ENCODE results near the gene ABTB2. TPM values are rescaled to one million over a fixed set of nuclear protein-coding genes. Genes with fewer than 3 reads are reported as not detected.

ABTB2 gene
- total and polyA plus RNA-seq, 2 experiments from 2014 or later: 8.7 to 9.9 TPM

DNA sequence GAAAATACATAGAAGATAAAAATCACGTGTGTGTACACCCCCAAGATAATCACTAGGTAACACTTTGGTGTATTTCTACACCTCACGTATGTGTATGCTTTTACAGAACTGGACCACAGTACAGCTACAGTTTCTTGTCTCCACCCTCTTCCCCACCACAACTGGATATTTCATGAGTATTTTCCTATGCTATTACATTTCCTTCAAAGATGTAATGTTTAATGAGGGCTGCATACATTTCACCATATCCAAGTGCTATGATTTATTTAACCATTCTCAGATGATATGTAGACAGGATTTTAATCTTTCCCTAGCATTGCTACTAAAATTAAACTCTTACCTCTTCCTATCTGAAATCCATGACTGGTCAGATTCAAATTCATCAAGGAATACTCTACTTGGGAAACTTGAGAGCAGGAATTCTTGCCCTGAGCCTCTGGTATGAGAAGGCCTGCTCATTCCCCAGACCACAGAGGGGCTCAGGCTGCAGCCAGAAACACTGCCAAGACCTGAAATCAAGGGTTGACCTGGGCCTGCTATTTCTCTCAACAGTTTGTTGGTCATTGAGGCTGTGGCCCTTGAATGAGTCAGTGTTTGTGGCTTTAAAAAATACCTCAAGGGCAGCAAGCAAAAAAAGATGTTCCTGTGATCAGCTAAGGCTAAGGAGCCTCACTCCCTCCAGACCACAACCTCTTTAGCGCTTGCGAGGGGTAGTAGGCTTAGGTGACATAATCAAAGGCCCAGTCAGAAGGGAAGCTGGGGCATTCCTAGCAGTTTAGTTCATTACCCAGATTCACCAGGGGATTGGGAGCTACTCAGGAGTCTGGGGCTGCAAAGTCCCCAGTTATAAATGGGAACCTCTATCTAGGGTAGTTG lies 55.5 kb downstream of the ABTB2 start:
- in situ Hi-C loops (cut with MboI): no loop called here
- peaks cover 33% of the 10 kb centered on the region for H3K4me1 ChIP-seq (ENCODE audit: insufficient read depth)
- H3K27me3 ChIP-seq (replicated peaks; ENCODE audit: insufficient read depth): no peaks in the 10 kb centered on the region
- H3K4me3 ChIP-seq: no peak overlapping the region
- H3K4me2 ChIP-seq (ENCODE audit: unreplicated experiment): peak overlapping the region; percentile 62
- DNase-seq: peak; percentile 94
- H3K9me2 ChIP-seq (ENCODE audit: insufficient read depth): no peaks in the 10 kb centered on the region
- no peaks in the 10 kb centered on the region for H3K9me3 ChIP-seq (ENCODE audit: low read depth)
- TF ChIP-seq EZH2 (IDR thresholded peaks at IDR 0.05; ENCODE audit: insufficient read depth, poor library complexity, severe bottlenecking): no peak
- 0 out of 2 replicates have a peak, but pooled peaks have one; percentile 66 for TF ChIP-seq EZH2phosphoT487 (IDR thresholded peaks at IDR 0.05; ENCODE audit: insufficient read depth, low read depth)
- no peak overlapping the region for H2AFZ ChIP-seq
- no peaks in the 10 kb centered on the region for H3K36me3 ChIP-seq (ENCODE audit: low read depth)
- H3F3A ChIP-seq (ENCODE audit: insufficient read depth): peaks cover 32% of the 10 kb centered on the region
- H3K27ac ChIP-seq: peak overlapping the region; percentile 78
- no peaks in the 10 kb centered on the region for H4K20me1 ChIP-seq (ENCODE audit: insufficient read depth)
- H3K9ac ChIP-seq: peak overlapping the region; percentile 24; the same call in 1 of the 2 replicates
- 36 to 44% methylated on average over 4 of the region's 4 CpGs for WGBS, 2 experiments (ENCODE audit: low coverage in 1 of 2, low lambda C conversion rate in 2 of 2, missing lambda C conversion rate in 2 of 2)
- peaks cover 41% of the 10 kb centered on the region for H3K79me2 ChIP-seq (ENCODE audit: insufficient read depth)

DNA sequence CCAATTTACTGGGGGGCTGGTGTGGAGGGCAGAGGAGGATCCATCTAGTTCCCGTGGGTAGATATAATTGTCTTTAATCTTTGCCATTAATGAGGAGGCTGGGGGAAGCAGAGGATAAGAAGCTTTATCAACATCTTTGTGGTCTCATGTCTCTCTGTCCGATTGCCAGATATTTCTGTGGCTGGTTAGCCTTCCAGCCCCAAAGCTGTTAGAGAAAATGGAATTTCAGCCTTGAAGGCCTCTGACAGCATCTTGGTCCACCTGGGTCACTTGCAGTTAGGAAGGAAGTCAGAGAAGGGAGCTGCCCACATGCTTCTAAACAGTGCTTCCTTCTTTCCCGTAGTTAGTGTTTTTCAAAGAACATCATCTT lies 56.9 kb downstream of the ABTB2 start:
- H3K4me2 ChIP-seq (ENCODE audit: unreplicated experiment): no peak overlapping the region
- in situ Hi-C loops (cut with MboI): no loop called here
- no peaks in the 10 kb centered on the region for H3K36me3 ChIP-seq (ENCODE audit: low read depth)
- no peak overlapping the region for H3K4me3 ChIP-seq
- H3K9ac ChIP-seq: no peak overlapping the region
- H3K27me3 ChIP-seq (replicated peaks; ENCODE audit: insufficient read depth): no peaks in the 10 kb centered on the region
- WGBS, 2 experiments (ENCODE audit: low coverage in 1 of 2, low lambda C conversion rate in 2 of 2, missing lambda C conversion rate in 2 of 2): 87 to 90% methylated on average over 3 of the region's 3 CpGs
- no peak for DNase-seq
- H3K9me3 ChIP-seq (ENCODE audit: low read depth): no peaks in the 10 kb centered on the region
- peaks cover 52% of the 10 kb centered on the region for H3K79me2 ChIP-seq (ENCODE audit: insufficient read depth)
- peaks cover 33% of the 10 kb centered on the region for H3K4me1 ChIP-seq (ENCODE audit: insufficient read depth)
- no peak overlapping the region for H2AFZ ChIP-seq
- no peak for TF ChIP-seq EZH2 (IDR thresholded peaks at IDR 0.05; ENCODE audit: insufficient read depth, poor library complexity, severe bottlenecking)
- no peak for TF ChIP-seq EZH2phosphoT487 (IDR thresholded peaks at IDR 0.05; ENCODE audit: insufficient read depth, low read depth)
- H4K20me1 ChIP-seq (ENCODE audit: insufficient read depth): no peaks in the 10 kb centered on the region
- no peaks in the 10 kb centered on the region for H3K9me2 ChIP-seq (ENCODE audit: insufficient read depth)
- peaks cover 32% of the 10 kb centered on the region for H3F3A ChIP-seq (ENCODE audit: insufficient read depth)
- H3K27ac ChIP-seq: no peak overlapping the region

- H3K36me3 ChIP-seq (ENCODE audit: low read depth): no peaks in the 10 kb centered on the region
- 95 to 96% methylated on average over 11 of the region's 11 CpGs for WGBS, 2 experiments (ENCODE audit: low coverage in 1 of 2, low lambda C conversion rate in 2 of 2, missing lambda C conversion rate in 2 of 2)
Measured at GRCh38 chr11:34300026-34300925, 57.5 kb downstream of the ABTB2 start.

DNA sequence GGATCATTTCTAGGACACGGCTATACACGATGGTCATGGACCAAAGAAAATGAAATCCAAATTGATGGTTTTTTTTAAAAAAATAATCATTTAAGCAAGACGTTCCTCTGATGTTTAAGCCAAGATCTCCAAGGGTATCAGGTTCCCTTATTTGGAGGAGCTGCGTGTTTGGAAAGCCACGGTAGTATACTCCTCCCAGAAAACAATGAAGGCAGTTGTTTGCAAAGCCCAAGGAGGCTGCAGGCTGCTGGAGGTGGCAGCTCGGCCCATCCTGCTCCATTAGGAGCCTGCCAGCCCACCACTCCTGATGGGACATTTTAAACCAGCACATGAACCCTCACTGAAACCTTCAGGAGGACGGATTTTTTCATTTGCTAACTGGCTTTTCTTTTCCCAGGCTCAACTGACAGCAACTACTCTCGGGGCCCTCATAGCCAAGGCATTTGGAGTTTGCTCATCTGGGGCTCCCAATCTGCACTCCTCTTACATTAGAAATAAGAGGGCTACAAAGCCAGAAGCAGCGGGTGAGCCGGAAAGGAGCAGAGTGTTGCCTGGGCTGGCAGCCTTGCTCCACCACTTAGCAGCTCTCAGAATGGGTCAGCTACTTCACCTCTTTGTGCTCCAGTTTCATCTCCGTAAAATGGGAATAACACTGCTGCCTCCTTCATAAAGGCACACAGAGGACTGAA lies 58.4 kb downstream of the ABTB2 start:
- no peaks in the 10 kb centered on the region for H3K36me3 ChIP-seq (ENCODE audit: low read depth)
- in situ Hi-C loops (cut with MboI): no loop called here
- no peak overlapping the region for H3K4me3 ChIP-seq
- no peak overlapping the region for H2AFZ ChIP-seq
- 83 to 89% methylated on average over 11 of the region's 11 CpGs for WGBS, 2 experiments (ENCODE audit: low coverage in 1 of 2, low lambda C conversion rate in 2 of 2, missing lambda C conversion rate in 2 of 2)
- peaks cover 32% of the 10 kb centered on the region for H3F3A ChIP-seq (ENCODE audit: insufficient read depth)
- H3K4me2 ChIP-seq (ENCODE audit: unreplicated experiment): no peak overlapping the region
- no peak overlapping the region for H3K9ac ChIP-seq
- no peaks in the 10 kb centered on the region for H4K20me1 ChIP-seq (ENCODE audit: insufficient read depth)
- peaks cover 33% of the 10 kb centered on the region for H3K4me1 ChIP-seq (ENCODE audit: insufficient read depth)
- no peak overlapping the region for H3K27ac ChIP-seq
- TF ChIP-seq EZH2 (IDR thresholded peaks at IDR 0.05; ENCODE audit: insufficient read depth, poor library complexity, severe bottlenecking) (no peak), EZH2phosphoT487 (IDR thresholded peaks at IDR 0.05; ENCODE audit: insufficient read depth, low read depth) (no peak)
- no peaks in the 10 kb centered on the region for H3K9me3 ChIP-seq (ENCODE audit: low read depth)
- H3K27me3 ChIP-seq (replicated peaks; ENCODE audit: insufficient read depth): no peaks in the 10 kb centered on the region
- H3K9me2 ChIP-seq (ENCODE audit: insufficient read depth): no peaks in the 10 kb centered on the region
- DNase-seq: no peak
- H3K79me2 ChIP-seq (ENCODE audit: insufficient read depth): peaks cover 55% of the 10 kb centered on the region

More at GRCh38 chr11:34300026-34300925, 57.5 kb downstream of the ABTB2 start:
- H3K9me2 ChIP-seq (ENCODE audit: insufficient read depth): no peaks in the 10 kb centered on the region
- peaks cover 58% of the 10 kb centered on the region for H3K79me2 ChIP-seq (ENCODE audit: insufficient read depth)
- H3K27me3 ChIP-seq (replicated peaks; ENCODE audit: insufficient read depth): no peaks in the 10 kb centered on the region
- no peak overlapping the region for H2AFZ ChIP-seq
- no peak for TF ChIP-seq EZH2phosphoT487 (IDR thresholded peaks at IDR 0.05; ENCODE audit: insufficient read depth, low read depth)
- no peak for TF ChIP-seq EZH2 (IDR thresholded peaks at IDR 0.05; ENCODE audit: insufficient read depth, poor library complexity, severe bottlenecking)
- no peak overlapping the region for H3K27ac ChIP-seq
- no peak for DNase-seq
- no peaks in the 10 kb centered on the region for H3K9me3 ChIP-seq (ENCODE audit: low read depth)
- no peaks in the 10 kb centered on the region for H4K20me1 ChIP-seq (ENCODE audit: insufficient read depth)
- H3K4me3 ChIP-seq: no peak overlapping the region
- peaks cover 33% of the 10 kb centered on the region for H3K4me1 ChIP-seq (ENCODE audit: insufficient read depth)
- H3K9ac ChIP-seq: no peak overlapping the region
- H3F3A ChIP-seq (ENCODE audit: insufficient read depth): peaks cover 32% of the 10 kb centered on the region
- in situ Hi-C loops (cut with MboI): no loop called here
- H3K4me2 ChIP-seq (ENCODE audit: unreplicated experiment): no peak overlapping the region

Data from GM23248 (cell line).